Measurements from ENCODE around the gene ZG16B. TPM values are rescaled to one million over a fixed set of nuclear protein-coding genes. Genes with fewer than 3 reads are reported as not detected.

Gene ZG16B
- total RNA-seq, 1 donor from 2014 or later: 11.3 TPM

DNA sequence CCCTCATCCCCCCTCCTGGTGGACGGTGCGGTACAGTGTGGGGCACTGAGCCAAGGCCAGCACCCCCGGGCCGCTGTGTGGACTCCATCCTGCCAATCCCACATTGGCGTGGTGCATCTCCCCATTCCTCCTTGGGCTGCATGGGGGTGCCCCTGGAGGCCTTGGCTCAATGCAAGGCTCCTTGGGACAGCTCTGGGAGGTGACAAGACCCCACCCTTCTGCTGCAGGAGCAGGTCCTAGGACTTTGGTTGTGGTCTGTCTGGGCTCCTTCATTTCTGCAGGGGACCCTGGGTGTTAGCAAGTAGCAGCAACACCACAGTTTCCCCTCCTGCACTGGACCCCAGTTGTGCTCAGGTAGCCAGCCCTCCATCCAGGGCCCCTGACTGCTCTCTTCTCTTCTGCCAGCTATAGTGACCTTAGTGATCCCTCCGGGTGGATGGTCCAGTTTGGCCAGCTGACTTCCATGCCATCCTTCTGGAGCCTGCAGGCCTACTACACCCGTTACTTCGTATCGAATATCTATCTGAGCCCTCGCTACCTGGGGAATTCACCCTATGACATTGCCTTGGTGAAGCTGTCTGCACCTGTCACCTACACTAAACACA is 11.7 kb upstream of the ZG16B start:
- Histone ChIP-seq H3K27me3 (no peaks in the 10 kb centered on the region), H3K4me3 (no peak overlapping the region), H3K9me3 (no peaks in the 10 kb centered on the region), H3K27ac (no peak overlapping the region), H3K36me3 (no peaks in the 10 kb centered on the region), H3K4me1 (no peaks in the 10 kb centered on the region)
- intact Hi-C loops (cut with DNase I): no loop called here
- no peak for TF ChIP-seq POLR2A (IDR thresholded peaks at IDR 0.05)
- TF ChIP-seq, protein P1, sequence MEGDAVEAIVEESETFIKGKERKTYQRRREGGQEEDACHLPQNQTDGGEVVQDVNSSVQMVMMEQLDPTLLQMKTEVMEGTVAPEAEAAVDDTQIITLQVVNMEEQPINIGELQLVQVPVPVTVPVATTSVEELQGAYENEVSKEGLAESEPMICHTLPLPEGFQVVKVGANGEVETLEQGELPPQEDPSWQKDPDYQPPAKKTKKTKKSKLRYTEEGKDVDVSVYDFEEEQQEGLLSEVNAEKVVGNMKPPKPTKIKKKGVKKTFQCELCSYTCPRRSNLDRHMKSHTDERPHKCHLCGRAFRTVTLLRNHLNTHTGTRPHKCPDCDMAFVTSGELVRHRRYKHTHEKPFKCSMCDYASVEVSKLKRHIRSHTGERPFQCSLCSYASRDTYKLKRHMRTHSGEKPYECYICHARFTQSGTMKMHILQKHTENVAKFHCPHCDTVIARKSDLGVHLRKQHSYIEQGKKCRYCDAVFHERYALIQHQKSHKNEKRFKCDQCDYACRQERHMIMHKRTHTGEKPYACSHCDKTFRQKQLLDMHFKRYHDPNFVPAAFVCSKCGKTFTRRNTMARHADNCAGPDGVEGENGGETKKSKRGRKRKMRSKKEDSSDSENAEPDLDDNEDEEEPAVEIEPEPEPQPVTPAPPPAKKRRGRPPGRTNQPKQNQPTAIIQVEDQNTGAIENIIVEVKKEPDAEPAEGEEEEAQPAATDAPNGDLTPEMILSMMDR (IDR thresholded peaks at IDR 0.05): no peak
- DNase-seq (ENCODE audit: extremely low spot score in 2 of 2): no peak

DNA sequence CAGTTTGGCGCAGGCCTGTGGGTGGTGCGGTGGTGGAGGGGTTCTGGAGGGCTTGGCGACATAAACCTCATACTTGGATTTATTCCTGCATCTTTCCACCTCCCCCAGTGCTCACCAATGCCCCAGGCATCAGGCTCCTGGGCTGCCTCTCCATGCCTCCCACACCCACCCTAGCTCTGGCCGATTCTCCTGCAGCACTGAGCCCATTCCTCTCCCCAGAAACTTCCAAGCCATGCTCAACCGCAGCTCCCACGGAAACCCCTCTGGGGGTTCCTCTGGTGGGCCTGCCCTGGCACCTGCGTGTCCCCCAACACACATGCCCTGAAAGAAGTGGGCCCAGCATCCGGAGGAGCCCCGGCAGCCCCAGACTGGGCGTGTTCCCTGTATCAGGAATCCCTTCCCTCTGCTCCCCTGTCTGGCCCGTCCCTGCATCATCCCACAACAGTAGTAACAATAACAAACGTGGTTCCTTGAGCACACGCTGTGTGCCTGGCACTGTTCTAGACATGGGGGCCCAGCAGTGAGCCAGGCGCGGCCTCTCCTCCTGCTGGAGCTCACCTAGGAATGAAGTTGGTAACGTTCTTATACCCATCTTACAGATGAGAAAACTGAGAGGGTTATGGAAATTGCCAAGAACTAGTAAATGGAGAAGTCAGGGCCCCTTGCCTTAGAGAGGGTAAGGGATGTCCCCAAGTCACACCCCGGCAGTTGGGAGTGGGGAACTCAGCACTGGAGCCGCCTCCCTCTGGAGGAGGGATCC is 10.7 kb upstream of the ZG16B start:
- no peaks in the 10 kb centered on the region for H3K27me3 ChIP-seq
- DNase-seq (ENCODE audit: extremely low spot score in 2 of 2): no peak
- no peaks in the 10 kb centered on the region for H3K4me1 ChIP-seq
- TF ChIP-seq, protein P1 (IDR thresholded peaks at IDR 0.05): no peak
- TF ChIP-seq POLR2AphosphoS5 (IDR thresholded peaks at IDR 0.05; ENCODE audit: insufficient read depth in 1 of 2, low read depth in 1 of 2) (no peak), POLR2A (IDR thresholded peaks at IDR 0.05) (no peak)
- H3K9me3 ChIP-seq: no peaks in the 10 kb centered on the region
- intact Hi-C loops (cut with DNase I): no loop called here
- no peak overlapping the region for H3K4me3 ChIP-seq
- no peak overlapping the region for H3K27ac ChIP-seq
- no peaks in the 10 kb centered on the region for H3K36me3 ChIP-seq

DNA sequence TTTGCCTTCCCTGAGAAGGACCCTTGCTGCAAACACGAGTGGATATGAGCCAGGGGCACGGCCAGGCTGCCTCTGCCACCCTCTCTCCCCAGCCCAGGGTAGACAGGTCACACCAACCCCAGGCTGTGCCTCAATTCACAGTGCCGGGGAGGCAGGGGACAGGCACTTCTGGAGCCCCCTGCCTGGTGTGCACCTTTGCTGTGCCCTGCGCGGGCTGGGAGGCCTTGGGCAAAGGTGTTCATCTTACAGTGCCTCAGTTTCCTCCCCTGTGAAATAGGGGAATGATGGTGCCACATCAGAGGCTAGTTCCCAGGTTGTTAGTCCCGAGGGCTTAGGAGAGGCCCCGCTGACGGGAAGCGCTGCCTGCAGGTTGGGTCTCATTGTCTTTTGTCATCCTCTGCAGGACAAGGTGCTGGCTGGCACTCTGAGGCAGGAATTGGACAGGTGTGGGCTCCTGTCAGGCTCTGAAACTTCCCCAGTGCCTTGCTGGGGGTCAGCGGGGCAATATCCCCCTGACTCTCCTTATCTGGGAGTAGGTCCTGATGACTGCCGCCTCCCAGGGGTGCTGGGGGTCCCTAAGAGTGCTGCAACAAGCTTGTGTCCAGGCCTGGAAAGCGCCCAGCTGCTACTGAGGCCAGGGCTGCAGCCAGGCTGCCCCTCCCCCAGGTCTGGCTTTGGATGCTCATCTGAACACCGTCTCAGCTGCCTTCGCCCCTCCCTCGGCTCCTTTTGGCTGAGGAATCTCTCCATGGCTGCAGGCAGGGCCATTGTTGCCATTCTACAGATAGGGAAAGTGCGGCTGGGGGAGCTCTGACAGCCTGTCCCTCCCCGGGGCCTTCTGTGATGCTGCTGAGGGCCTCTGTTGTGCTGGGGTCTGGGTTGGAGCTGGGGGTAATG is 9.9 kb upstream of the ZG16B start:
- TF ChIP-seq, protein P1 (IDR thresholded peaks at IDR 0.05): no peak
- TF ChIP-seq POLR2A (IDR thresholded peaks at IDR 0.05): no peak
- no peak for TF ChIP-seq POLR2AphosphoS5 (IDR thresholded peaks at IDR 0.05; ENCODE audit: insufficient read depth in 1 of 2, low read depth in 1 of 2)
- Histone ChIP-seq H3K4me1 (no peaks in the 10 kb centered on the region), H3K4me3 (no peak overlapping the region), H3K36me3 (no peaks in the 10 kb centered on the region), H3K27ac (no peak overlapping the region), H3K27me3 (no peaks in the 10 kb centered on the region), H3K9me3 (no peaks in the 10 kb centered on the region)
- intact Hi-C loops (cut with DNase I): no loop called here
- no peak for DNase-seq (ENCODE audit: extremely low spot score in 2 of 2)

DNA sequence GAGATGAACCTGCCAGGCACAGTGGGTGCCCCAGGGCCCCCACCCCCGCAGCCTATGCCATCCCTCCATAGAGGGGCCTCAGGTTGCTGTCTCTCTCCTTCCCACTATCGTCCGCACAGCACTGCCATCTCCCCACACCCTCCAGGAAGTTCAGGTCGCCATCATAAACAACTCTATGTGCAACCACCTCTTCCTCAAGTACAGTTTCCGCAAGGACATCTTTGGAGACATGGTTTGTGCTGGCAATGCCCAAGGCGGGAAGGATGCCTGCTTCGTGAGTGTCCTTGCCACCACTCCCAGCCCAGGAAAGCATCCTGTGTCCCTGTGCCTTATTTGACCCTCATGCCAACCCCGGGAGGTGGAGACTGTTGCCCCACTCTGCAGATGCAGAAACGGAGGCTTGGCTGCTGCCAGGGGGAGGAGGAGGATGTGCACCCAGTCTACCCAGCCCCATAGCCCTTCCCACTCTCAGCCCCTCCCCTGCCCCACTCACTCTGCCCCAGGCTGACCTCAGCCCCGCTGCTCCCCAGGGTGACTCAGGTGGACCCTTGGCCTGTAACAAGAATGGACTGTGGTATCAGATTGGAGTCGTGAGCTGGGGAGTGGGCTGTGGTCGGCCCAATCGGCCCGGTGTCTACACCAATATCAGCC is 9.1 kb upstream of the ZG16B start:
- Histone ChIP-seq H3K27me3 (no peaks in the 10 kb centered on the region), H3K36me3 (no peaks in the 10 kb centered on the region), H3K9me3 (no peaks in the 10 kb centered on the region), H3K27ac (no peak overlapping the region), H3K4me3 (no peak overlapping the region), H3K4me1 (no peaks in the 10 kb centered on the region)
- TF ChIP-seq, protein P1 (IDR thresholded peaks at IDR 0.05): no peak
- TF ChIP-seq POLR2A (IDR thresholded peaks at IDR 0.05): no peak
- no peak for TF ChIP-seq POLR2AphosphoS5 (IDR thresholded peaks at IDR 0.05; ENCODE audit: insufficient read depth in 1 of 2, low read depth in 1 of 2)
- DNase-seq (ENCODE audit: extremely low spot score in 2 of 2): no peak
- intact Hi-C loops (cut with DNase I): no loop called here

Data from vagina (tissue), 2 donors.